Stimulated activated CD4-positive, alpha-beta T cell treated with anti-CD3 and anti-CD28 coated beads, TNF-alpha, amount 100 ng/mL, for 1 hour (primary cell): Measurements from ENCODE around the gene CCDC71.

Source experiments
- DNase-seq, 3 donors: peaks; one replicate each; pipeline ENCODE4 v3.0.0-alpha.2; 2020; ENCODE audit warnings: low read depth in 3 of 3, low spot score in 1 of 3

Gene CCDC71

DNA sequence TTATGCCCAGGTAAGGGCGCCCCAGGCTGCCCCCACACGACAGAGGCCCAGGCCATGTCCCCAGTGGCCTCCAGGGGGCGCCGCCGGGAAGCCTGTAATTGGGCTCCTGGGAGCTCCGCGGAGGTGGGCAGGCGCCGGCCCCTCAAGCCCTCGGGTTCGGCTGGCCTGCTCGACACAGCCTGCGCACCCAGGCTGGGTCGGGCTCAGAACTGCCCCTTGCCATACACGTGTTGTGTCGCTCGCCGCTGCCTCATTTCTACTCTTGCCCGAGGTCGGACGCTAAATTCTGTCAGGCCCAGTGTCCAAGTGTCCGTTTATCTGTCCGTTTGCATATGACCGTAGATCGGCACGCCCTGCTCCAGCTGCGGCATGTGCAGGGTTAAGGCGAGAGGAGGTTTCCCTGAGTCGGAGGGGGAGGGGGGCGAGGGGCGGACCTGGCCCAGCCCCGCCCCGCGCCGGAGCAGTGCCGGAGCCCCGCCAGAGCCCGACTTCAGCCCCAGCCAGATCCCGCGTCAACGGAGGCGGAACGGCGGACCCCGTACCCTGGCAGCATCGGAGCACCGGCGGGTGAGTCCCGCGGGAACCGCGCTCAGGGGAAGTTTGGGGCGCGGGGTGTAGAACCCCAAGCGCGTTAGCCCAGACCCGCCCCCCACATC, 5.1 kb upstream of the CCDC71 start, which contains the start of gene KLHDC8B:
KLHDC8B (plus strand) TSS at position 480 of the 656 bp plus-strand sequence. CDS start 1,172 bp downstream, outside the sequence.
- peak; percentile 41 to 79 (median 49) for DNase-seq

DNA sequence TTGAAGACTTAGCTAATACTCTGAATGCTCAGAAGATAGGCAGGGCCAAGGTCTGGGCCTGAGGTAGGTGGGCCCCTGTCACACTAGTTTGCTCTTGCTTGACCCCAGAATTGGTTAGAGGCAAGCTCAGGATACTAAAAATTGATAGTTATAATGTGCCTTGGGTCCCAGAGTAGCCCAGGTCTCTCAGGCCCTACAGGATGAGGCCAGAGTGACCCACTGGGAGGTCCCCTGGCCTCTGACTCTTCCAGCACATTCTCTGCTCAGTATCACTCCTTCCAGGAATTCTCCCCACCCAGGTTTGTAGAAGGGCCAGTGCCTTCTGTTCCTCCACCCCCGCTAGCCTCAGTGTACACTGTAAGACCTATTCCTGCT, 4.6 kb upstream of the CCDC71 start:
- no peak for DNase-seq

DNA sequence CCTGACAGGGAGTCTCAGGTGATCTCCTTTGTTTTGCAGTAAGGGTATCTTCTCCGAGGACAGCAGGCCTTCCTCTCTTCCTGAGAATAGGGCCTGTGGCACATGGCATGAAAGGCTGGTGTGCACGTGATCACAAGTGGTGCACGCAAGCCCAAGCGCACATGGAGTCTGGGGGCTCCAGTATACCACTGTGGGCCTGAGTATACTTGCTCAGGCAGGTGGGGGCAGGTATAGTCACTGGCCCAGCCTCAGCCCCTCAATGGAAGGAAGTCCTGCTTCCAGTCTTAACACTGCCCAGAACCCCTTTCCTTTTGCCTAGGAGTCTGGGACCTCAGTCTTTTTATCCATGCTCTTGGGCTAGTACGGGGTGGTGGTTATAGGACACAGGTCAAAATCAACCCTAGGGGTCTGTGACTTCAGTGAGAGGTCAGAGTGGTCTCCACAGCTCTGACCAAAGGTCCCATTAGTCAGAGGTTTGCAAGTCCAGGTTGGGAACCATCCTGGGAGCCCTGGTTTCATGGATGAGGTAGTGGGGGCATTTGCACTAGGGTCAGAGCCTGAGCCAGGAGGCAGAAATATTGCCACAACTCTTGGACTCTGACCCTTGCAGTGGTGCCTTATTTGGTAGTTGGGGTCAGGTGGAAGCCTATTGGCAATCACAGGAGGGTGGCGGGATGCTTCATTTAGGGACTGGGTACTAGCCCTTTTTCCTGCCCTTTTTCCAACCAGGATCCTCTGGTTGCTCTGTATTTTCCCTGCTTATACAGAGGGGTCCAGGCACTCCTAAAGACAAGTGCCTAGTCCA, 823 bp upstream of the CCDC71 start:
- no peak for DNase-seq

DNA sequence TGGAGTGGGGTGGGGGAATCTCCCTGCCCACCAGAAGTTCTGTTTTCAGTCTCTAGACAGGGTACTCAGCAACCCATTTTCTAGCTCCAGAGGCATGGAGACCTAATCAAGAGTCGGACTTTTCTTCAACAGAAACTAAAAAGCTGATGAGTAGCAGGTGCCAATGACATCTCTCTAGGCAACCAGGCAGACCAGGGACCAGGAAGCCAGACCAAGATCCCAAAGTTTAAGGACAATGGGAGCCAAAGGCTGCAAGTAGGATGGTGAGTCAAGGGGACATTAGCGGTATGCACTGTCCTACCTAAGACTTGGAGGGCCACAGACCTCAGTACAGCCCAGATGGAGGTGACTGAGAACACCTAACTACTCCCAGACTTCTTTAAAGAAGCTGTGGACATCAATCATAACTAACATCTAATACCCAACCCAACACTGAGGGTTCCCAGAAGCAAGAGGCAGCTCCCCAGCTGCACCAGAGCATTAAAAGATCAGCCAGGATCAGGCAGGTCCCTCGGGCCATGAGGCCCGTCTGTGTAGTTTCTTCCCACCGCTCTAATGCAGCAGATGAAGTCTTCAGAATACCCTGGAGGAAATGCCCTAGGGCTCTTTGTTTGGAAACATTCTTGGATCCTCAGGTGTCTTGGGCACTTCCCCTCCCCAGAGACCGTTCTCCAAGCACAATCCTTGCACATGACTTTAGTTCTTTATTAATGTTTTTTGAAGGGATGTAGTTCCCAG, 979 bp downstream of the CCDC71 start:
- no peak for DNase-seq

DNA sequence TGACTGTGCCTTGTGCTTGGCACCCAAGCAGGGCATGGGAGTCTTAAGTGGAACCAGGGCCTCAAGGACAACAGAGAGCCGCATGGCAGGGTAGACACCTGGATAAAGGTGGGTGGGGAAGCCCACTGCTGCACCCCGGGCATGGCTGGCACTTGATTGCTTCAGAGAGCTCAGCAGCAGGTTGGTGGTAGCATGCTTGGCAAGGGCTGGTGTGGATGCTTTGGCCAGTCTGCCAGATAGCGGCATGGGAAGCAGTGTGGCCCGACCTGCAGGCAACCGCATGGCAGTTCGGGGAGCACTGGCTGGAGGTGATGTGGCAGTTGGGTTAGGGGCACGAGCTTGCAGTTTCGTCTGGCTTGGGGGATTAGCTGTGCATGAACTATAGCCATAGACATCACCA, 2.5 kb downstream of the CCDC71 start:
- DNase-seq = no peak

DNA sequence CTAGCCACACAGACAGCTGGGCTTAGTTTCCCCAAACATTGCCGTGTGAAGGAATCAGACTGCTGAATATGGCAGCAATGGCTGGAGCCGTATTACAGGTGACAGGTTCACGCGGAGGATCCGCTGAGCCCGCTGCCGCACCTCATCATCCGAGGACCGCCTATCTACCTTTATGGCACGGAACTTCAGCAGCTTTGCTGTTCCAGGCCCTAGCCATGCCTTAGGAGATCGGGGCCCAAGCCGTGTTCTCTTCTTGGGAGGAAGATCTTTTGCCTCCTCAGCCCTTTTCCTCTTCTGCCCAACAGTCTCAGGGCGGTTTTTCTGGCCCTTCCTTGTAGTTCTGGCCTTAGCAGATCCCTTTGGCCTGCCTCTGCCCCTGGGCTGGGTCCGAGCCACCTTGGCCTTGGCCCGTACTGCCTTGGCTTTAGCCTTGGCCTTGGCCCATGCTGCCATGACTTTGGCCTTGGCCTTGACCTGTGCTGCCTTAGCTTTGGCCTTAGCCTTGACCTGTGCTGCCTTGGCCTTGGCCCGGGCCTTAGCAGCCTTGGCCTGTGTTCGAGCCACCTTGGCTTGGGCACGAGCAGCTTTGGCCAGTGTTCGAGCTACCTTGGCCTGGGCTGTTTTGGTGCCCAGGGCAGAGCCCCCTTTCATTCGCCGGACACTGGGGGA, 3.2 kb downstream of the CCDC71 start:
- no peak for DNase-seq

DNA sequence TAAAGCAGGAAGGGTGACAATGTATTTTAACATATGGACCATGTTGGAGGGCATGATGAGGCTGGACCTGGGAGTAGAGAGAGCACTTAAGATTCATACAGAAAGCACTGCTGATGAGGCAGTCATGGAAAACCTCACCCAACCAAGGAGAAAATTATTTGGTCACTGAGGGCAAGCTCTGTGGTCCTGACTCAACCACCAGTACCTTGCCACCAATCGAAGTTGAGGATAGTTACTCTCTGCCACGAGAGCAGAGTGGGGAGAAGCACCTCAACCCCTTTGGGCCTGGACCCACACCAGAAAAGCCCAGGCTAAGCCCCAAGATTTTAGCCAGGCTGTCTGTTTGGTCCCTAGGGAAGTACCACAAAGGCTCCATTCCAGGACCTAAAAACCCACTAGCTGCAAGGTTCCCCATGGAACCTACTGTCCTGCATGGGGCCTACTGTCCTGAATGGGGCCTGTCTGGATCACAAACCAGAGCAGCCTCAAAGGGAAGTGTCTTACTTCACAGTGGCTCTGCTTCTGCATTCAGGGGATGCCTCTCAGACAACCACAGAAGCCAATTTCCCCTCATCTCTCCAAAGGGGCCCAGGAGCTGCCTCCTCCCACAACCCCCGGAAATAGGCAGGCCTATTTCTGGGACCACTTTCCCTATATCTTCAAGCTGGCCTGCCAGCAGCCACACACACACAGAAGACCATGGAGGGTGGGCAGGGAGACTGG, 4.2 kb downstream of the CCDC71 start:
- DNase-seq = no peak

DNA sequence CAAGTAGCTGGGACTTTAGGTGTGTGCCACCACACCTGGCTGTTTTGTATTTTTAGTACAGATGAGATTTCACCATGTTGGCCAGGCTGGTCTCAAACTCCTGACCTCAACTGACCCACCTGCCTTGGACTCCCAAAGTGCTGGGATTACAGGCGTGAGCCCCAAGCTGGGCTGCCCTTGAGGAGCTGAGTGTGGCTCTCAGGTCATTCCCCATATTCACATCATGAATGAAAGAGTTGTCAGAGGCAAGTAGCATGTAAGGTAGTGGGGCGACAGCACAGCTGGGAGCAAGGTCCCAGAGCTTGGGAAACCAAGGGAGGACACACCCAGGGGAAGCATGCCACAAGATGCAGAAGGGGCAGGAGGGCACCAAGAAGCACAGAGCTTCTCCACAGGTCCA, 4.9 kb downstream of the CCDC71 start:
- no peak for DNase-seq

DNA sequence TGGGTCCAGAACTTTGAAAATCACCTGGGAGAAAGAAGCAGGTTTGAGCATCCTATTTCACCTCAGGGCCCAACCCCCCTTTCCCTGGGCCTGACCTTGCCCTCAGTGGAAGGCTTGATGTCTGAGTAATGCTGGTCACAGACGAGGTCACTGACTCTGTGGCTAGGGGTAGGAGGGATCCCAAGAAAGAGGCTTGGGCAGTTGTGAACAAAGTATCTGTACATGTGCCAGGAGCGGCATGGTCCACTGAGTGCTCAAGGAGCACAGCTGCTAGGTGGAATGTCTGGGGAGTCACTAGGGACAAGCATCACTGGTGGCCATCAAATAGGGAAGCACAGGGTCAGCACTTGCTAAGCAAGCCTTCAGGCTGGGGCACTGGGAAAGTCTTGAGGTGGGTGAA, 7.3 kb downstream of the CCDC71 start:
- DNase-seq = no peak

DNA sequence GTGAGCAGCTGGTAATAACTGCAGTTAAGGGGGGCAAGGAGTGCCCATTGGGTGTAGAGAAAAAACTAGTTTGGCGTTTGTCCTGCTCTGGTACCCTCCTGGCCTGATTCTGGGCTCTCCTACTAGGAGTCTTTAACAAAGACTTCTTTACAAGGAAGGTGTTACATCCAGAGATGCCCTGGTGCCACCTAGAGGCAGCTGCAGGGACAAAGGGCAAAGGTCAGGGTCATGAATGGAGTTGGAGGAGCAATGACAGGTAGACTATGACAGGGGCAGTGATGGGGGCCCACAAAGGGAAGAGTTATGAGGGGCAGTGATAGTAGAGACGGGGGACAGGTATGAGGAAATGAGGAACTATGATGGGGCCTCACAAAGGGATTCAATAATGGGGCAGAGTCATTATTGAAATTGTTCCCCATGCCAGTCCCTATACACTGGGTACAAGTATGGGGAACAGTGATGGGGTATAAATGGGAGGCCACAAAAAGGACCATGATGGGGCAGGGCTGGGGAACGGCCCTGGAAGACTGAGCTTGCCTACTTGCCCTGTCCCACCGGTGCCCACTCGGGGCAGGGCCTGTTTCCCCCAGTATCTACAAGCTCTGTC, 7.9 kb downstream of the CCDC71 start:
- peak; percentile 15 to 32 (median 27) for DNase-seq

DNA sequence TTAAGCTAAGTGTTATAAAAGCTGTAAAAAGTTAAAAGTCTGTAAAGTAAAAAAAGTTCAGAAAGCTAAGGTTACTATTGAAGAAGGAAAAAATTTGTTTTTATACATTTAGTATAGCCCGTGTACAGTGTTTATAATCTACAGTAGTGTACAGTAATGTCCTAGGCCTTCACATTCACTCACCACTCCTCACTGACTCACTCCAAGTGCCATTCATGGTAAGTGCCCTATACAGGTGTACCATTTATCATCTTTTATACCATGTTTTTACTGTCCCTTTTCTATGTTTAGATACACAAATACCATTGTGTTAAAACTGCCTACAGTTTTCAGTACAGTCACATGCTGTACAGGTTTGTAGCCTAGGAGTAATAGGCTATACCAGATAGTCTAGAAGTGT, 8.8 kb downstream of the CCDC71 start:
- no peak for DNase-seq

DNA sequence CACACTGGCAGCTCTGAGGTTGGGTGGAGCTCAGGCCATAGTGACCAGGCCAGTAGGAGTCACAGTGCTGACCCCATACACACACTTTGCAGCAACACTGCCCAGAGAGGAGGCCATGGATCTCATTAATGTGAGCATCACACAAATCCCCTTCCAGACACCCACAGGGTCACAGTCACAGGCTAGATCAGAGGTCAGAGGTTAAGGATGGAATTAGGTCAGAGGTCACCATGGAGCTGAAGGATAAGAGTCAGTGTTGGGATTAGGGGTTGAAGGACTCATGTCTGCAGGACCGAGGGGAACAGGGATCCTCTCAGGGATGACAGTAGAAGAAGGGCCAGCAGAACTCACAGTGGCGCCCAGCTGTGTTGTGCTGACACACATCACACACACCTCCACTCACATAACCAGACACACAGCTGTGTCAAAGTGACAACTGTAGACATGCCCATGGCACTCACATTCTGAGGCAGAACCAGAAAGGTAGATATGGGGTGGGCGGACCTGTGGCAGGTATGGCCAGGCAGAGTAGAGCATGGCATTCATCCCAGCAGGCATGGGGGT, 12.7 kb downstream of the CCDC71 start:
- no peak for DNase-seq

DNA sequence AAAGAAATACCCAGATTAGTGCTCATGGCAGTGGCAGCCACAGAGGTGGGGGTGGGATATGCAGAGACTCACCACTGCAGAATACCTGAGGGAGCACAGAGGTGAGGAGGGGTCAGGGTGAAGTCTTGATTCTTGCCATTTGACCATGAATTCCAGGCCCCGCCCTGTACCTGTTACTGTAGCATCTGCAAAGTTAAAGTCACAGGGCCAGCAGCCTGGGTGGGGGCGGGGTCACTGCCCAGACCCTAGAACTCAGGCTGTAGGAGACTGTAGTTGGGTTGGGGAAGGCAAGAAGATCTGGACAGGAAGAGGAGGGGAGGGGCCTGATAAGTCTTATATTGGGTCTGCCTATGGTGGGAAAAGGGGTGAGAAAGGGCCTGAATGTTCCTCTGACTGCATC, 14.5 kb downstream of the CCDC71 start:
- DNase-seq = no peak

DNA sequence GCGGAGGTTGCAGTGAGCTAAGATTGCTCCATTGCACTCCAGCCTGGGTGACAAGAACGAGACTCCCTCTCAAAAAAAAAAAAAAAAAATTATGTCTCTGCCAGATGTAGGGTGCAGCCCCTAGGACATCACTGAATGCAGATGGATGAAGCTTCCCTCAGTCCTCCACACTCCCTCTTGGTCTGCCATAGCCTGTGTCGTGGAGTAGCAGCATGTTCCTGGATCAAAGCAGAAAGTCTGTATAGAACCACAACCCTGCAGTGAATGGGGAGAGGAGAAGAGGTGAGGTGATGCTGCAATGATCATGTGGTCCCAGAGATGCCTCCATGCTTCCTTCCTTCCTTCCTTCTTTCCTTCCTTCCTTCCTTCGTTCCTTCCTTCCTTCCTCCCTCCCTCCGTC, 18.0 kb downstream of the CCDC71 start:
- DNase-seq = no peak

DNA sequence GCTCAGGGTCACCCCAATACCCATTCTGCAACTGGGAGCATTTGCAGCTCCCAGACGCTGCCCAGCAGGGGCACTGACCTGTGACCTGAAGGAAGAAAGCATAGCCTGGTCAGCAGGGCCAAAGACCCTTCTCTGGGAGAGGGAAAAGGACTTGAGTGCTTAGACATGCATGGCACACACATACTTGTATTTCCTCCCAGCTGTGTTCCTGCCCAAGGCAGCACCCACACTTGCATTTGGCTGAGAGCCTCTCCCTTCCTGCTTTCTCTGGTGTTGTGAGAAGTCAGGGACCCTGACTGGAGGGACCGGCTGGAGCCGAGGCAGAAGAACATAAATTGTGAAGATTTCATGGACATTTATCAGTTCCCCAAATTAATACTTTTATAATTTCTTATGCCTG, 26.1 kb downstream of the CCDC71 start:
- DNase-seq = no peak

DNA sequence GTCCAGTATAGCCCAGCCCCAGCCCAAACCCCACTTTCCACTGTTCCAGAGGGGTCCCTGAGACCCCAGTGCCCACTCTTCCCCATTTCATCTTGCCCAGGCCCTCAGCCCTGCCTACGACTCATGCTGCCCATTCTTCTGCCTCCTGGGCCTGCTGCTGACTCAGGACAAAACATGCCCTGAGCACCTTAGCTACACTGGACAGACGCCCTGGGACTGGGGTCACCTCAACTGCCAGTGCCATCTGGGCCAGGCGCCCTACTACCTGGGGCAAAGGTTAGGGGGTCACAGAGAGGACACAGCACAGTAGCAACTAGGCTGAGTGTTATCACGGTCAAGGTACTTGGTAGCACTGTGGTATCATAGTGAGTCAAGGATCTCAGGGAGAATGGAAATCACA, 30.6 kb downstream of the CCDC71 start:
- no peak for DNase-seq

DNA sequence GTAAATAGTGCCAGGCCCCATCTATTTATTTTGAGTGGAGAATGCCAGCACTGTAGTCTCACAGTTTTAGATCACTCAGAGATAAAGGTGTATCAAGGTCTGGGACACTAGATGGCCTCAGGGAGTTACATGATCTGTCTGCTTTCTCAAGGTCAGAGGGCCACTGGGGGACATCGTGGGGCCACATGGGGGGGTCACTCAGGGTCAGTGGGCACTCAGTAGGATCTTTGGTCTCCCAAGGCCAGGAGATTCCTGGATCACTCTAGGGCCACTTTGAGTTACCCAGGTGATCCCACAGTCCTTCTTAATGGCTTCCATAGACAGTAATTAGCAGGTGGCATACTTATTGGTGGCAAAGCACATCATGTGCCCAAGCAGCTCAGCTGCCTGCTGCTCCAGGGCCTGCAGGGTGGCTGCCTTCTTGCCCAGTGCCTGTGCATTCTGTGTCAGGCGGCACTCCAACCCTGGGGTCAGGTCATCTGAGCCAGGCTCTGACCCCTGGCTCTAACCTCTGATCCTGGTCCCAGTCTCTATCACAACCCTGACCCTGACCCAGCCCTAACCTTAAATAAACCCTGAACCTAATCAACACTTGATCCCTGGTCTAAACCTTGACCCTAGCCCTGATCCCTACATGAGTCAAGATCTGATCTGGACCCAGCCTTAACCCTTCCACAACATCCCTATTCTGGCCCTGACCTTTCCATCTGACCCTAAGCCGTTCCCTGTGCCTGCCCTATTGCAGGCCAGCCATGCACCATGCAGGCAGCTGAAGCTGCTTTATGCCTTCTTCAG, 31.5 kb downstream of the CCDC71 start:
- DNase-seq = no peak

DNA sequence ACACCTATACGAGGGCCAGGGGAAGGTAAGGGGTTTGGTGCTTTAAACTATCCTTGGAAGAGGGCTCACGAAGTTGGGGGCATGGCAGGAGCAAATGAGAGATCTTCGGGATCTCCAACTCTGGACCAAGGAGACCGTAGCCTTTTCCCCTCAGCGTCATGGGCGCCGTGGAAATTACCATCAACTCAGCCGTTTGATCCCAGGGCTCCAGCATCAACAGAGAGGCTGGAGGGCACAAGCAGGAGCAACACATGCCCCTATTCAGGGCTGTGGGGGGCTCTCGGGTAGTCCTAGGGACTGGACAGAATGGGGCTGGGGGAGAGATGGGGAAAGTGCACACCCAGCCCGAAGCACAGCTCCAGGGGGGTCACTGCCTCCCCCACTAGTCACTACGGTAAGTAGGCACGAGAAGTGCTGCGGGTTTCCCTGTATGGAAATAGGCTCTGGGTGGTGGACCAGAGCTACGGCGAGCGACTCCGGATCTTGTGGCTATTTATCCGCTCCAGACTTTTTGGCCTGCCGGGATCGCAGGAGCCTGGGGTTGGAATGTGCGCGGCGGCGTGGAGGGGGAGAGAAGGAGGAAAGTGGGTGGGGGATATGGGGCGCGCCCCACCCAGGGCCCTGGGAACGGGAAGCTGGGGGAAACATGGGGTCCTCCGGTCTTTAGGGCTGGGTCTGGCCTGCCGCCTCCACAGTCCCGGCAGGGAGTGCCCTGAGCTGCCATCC, 32.7 kb downstream of the CCDC71 start:
- DNase-seq = no peak
